Measurements from ENCODE around the gene AHNAK2. TPM values are rescaled to one million over a fixed set of nuclear protein-coding genes. Genes with fewer than 3 reads are reported as not detected.

The AHNAK2 gene
- total RNA-seq, 1 experiment from 2014 or later = 1.6 TPM

DNA sequence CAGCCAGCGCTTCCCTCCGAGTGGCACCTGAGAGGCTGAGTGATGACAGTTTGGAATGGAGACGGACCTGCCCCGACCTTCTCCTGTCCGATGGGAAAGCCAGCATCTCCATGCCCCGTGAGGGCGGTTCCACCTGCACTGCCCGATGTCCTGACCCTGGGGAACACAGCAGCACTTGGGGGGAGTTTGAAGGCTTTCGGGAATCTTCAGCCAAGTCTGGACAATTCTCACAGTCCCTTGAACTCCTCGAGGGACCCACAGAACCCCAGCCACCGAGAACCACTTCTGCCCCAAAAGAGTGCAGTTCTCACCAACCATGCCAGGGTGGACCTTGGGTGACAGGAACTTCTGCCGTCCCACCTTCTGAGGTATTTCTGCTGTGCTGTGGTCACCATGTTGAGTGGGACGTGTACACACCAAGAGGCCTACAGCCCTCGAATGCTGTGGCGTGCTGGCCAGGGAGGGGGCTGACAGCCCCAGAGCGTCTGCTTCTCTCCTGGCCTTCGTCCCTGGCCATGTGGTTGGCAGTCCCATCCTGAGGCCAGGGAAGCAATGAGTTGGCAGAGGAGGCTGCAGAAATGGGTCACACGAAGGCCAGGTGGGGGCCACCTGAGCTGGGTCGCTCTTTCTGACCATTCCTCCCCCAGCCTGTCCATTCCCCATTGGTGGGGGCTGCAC, 8.5 kb upstream of the AHNAK2 start:
- DNase-seq (ENCODE audit: low spot score) = no peak

- DNase-seq (ENCODE audit: low spot score) = peak; percentile 84
These were observed 7.7 kb upstream of the AHNAK2 start, which contains the start of gene CLBA1 for GRCh38 chr14:104985675-104986486. Gene CLBA1, plus strand, starts transcription at chr14:104985788. Its CDS starts 644 bp downstream, at chr14:104986432.

DNA sequence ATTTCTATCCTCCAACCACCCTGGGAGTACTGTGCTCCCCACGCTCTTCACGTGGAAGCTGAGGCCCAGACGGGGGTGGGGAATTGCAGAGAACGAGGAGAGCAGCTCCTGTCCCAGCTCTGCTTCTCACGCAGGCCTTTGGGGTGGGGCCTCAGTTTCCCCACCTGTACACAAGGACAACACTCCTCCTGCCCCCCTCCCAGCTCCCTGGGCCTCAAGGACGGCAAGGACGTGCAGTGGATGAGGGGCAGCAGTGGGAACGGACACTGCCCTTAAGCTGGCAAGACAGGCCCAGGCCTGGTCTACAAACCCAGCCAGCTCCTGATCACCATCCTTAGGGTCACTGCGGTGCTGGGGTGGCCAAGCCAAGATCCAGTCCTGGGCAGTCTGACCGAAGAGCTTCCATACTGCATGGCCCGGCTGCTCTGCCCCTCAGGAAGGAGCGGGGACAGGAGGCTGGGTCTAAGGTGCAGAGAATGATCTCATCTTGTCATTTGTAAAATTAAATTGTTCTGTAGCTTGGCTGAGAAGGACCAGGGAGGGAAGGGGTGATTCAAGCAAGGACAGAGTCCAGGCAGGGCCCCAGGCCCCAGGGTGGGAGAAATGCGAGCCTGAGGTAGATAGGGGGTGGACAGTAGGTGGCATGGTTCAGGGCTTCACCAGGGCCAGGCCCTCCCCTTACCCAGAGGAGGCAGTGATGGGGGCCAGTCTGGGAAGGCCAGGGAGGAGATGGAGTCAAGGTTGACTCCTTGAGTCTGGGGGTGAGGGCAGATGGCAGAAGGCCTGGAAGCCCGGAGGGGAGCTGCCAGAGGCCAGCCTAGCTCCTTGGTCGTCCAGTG, 6.1 kb upstream of the AHNAK2 start:
- no peak for DNase-seq (ENCODE audit: low spot score)

GRCh38 chr14:104983231-104983721, 5.1 kb upstream of the AHNAK2 start:
- no peak for DNase-seq (ENCODE audit: low spot score)

DNA sequence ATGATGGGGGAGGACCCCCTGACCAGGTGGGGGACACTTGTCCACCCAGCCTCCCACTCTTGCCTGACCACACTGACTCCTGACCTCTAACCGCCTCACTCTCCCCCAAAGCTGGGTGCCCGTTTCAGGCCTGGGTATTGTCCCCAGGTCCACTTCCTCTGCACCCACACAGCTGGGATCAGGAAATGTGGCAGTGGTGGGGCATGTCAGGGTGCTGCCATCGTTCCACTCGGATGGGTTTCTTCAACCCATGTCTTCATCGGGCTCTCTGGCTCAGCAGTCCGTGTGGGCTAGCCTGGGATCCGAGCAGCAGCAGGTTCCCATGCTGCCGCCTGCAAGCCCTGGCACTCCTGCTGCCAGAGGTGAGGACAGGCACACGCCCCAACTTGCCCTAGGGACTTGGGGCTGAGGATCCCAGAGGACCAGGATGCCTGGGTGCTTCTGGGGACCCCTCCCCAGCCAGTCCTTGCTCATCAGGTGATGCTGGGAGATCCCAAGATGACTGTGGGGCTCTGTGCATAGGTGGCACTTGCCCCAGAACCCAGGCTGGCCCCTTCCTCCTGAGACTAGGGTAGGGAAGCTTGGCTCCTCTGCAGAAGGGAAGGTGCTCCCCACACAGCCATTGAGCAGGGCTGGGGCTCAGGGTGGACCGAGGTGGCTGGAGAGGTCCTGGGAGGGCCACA, 4.5 kb upstream of the AHNAK2 start:
- DNase-seq (ENCODE audit: low spot score) = no peak

GRCh38 chr14:104981699-104982541, 3.7 kb upstream of the AHNAK2 start:
- no peak for DNase-seq (ENCODE audit: low spot score)

- DNase-seq (ENCODE audit: low spot score) = no peak
These were observed 2.7 kb upstream of the AHNAK2 start for GRCh38 chr14:104980611-104981531.

DNA sequence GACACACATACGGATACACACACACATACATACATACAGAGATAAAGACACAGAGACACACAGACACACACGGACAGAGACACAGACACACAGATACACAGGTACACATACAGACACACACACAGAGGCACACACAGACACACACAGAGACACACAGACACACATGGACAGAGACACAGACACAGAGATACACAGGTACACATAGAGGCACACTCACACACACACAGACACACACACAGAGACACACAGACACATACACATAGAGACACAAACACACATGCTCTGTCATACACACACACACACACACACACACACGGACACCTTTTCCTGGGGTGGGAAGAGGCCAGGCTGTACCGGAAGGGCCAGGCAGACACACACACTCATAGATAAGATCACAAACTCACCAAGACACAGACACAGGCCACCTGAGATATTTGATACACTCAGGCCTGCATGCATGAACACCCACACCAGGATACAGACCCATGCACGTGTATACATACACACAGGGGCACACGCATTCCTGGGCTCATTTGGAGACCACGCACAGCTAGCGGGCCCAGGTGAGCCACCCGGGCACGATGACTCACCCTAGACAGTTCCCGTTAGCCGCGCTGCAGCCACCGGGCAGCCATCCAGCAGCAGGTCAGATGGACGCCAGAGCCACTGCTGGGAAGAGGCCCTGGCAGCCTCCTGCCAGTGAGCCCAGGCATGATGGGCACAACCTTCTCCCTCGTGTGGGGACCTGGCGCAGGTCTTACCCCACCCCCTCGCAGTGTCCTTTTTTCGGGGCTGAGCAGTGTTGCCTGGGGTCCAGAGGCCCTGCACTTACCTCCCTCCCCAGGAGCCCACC, 1.8 kb upstream of the AHNAK2 start:
- peak; percentile 61 for DNase-seq (ENCODE audit: low spot score)

DNA sequence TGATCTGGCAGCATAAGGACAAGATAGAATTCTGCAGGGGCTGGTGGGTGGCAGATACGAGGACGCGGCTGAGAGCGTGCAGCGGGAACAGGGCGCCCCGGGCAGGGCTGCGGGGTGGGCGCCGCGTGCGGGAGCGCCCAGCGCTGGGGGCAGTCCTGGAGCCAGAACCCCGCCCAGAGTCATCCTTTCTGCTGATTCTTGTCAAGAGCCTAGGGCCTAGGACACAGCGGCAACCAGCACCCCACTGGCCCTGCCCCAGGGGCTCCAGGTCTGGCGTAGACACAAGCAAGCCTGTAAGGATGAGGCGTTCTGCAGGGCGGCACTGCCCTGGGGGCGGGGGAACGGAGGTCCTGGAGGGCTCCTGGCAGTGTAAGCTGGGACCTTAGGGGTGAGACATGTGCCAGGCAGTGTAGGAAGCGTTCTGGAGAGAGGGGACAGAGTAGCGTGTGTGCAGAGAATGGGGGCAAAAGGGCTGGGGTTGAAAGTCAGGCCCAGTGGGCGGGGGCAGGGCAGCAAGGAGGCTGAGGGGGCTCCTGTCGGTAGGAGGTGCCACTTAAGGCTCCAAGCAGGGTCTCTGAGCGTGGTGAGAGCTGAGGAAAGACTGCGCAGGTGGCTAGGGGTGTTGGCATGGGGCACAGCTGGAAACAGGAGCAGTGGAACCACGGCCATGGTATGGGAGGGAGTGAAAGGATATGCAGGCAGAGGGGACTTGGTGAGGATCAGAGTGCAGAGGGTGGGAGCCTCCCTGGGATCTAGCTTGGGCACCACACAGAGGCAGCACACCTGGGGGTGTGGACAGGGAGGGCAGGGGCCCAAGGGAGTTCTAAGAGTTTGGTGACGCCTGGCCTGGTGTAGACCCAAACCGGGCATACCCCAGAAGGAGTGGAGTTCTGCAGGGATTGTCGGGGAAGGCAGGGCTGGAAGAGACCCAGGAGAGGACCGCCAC, 845 bp upstream of the AHNAK2 start:
- no peak for DNase-seq (ENCODE audit: low spot score)

DNA sequence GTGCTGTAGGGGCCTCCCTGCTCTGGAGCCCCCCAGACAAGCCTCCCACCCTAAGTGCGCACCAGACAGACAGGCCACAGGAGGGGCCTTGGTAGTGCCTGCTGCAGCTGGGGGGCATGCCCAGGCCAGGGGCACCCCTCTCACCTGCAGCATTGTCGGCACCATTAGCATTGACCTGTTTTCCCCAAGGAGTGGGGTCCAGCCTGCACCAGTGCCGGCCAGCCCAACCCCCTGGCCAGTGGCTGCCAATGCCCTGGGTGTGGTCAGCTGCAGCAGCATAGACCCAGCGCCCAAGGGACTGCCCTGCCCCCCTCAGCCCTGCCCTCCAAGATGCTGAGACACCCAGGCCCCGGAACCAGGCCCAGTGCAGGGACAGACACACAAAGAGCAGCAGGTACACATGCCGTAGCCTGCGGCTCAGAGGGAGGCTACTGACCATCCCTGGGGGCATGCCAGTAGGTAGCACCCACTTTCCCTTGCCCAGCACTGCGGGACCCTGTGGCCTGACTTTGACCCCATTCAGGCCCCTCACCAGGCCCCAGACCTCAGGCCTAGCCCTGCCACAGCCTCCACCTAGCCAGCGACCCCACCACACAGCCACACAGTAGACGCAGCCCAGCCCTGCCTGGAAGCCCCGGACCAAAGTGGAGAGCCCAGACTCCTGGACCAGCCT, 1.0 kb downstream of the AHNAK2 start:
- DNase-seq (ENCODE audit: low spot score) = no peak

DNA sequence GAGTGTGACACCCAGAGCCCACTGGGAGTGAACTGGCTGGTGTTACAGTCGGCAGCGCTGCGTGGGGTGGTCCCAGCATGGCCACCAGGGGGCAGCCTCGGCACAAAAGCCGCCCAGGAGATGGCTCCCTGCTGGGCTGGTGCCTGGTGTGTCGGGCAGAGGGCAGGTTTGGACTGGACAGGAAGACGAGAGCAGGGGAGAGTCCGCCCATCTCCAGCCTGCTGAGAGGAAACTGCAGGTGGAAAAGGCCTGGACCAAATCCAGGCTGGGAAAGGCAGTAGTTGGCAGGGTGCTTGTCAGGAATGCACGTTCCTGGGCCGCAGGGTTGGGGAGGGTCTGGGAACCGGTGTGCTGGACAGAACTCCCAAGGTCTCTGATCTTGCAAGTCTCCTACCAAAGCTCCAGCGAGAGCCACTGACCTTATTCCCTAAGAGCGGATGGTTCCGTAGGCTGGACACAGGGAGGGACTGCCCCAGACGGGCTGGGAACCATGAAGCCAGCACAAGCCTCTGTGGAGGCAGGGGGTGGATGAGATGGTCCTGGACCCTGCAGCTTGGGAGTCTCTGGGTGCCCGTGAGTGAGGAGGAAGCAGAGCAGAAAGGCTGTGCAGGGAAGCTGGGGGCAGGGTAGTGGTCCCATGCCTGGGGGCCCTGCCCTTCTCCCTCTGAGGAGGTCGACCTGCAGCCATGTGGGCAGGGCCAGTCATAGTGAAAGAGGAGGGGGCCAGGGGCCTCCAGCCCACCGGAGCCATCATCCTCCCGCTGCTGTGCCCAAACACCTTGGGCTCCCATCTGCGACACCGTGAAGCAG, 1.8 kb downstream of the AHNAK2 start:
- peak; percentile 88 for DNase-seq (ENCODE audit: low spot score)

GRCh38 chr14:104975481-104976197, 2.5 kb downstream of the AHNAK2 start:
- DNase-seq (ENCODE audit: low spot score) = no peak

DNA sequence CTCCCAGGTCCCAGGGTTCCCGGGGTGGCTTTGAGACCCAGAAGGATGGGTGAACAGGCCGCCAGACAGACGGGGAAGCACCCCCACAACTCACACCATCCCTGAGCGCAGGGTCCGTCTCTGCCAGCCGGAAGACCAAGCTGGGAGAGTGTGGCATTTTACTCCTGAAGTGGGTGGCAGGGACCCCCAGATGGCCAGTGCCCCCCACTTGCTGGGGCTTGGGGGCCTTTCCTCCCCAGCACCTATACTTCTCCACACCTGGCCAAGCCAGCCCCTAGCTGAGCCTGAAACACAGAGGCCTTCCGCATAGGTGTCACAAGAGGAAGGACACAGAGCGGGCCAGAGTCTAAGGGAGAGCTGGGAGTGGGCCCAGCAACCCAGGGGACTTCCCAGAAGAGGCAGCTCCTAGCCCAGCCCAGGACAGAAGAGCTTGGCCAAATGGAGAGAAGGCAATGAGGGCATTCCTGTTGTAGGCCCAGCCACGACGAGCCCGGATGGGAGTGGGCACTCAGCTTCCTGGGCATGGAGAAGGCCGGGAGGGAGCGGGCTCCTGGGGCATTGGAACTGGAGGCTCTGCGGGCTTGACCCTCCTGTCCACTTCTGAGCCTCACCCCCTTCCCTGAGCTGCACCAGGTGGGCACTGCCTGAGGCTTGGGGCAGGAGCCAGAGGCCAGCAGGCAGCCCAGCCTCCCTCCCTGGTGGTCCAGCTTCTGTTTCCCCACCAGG, 3.3 kb downstream of the AHNAK2 start:
- DNase-seq (ENCODE audit: low spot score) = no peak

- no peak for DNase-seq (ENCODE audit: low spot score)
These were observed 4.0 kb downstream of the AHNAK2 start for GRCh38 chr14:104974146-104974541.

Measured in HT-29 (cell line).